Keratinocyte (primary cell): ENCODE measurements around the gene PUM1. TPM values are rescaled to one million over a fixed set of nuclear protein-coding genes. Genes with fewer than 3 reads are reported as not detected.

Experiments
- DNase-seq: peaks from one replicate; pipeline ENCODE4 v3.0.0-alpha.2; 2011; ENCODE audit warnings: low read depth, missing footprints, low spot score
- FAIRE-seq: peaks from 2 replicates; lab custom pipeline; 2011; peaks lifted over from hg19 to GRCh38; lab: Jason Lieb, UNC
- H2AFZ ChIP-seq: 2 replicates; pipeline ENCODE4 v1.6.0; 2012; ENCODE audit warnings: low read length, control low read depth, inconsistent platforms; ENCODE audit not compliant: control insufficient read depth
- H3K27ac ChIP-seq: 2 replicates; pipeline ENCODE4 v1.5.1; 2011; ENCODE audit warnings: low read length; ENCODE audit not compliant: control insufficient read depth, insufficient read depth
- H3K27me3 ChIP-seq: 3 replicates; pipeline ENCODE4 v1.6.0; 2011; ENCODE audit warnings: low read length; ENCODE audit not compliant: control insufficient read depth, insufficient read depth; ENCODE audit errors: extremely low read depth
- H3K36me3 ChIP-seq, 2 experiments: 2 replicates in 1 of 2; 3 replicates in 1 of 2; pipeline ENCODE4 v1.5.1; 2011; ENCODE audit warnings: low read length in 2 of 2, mild to moderate bottlenecking in 1 of 2; ENCODE audit not compliant: control insufficient read depth in 2 of 2, insufficient read depth in 2 of 2; ENCODE audit errors: extremely low read depth in 1 of 2
- H3K4me1 ChIP-seq: 3 replicates; pipeline ENCODE4 v1.5.1; 2011; ENCODE audit warnings: low read length; ENCODE audit not compliant: control insufficient read depth, insufficient read depth; ENCODE audit errors: extremely low read depth
- H3K4me2 ChIP-seq: 3 replicates; pipeline ENCODE4 v1.6.0; 2011; ENCODE audit warnings: low read depth, low read length; ENCODE audit not compliant: control insufficient read depth, insufficient read depth; ENCODE audit errors: extremely low read depth
- H3K4me3 ChIP-seq, 3 experiments: fragments of 200-600 bp in 1 of 3; sonication (generic) in 1 of 3; 2 replicates in 2 of 3; 3 replicates in 1 of 3; pipeline ENCODE4 v1.5.1; 2011 to 2016; ENCODE audit warnings: low read length in 3 of 3, mild to moderate bottlenecking in 3 of 3, control low read depth in 2 of 3, inconsistent platforms in 1 of 3, low read depth in 1 of 3, mixed read lengths in 1 of 3, mixed run types in 1 of 3, moderate library complexity in 1 of 3; ENCODE audit not compliant: control insufficient read depth in 2 of 3, insufficient read depth in 2 of 3; ENCODE audit errors: extremely low read depth in 1 of 3
- H3K79me2 ChIP-seq: 2 replicates; pipeline ENCODE4 v1.6.0; 2012; ENCODE audit warnings: low read length; ENCODE audit not compliant: control insufficient read depth, insufficient read depth
- H3K9ac ChIP-seq: 3 replicates; pipeline ENCODE4 v1.6.0; 2011; ENCODE audit warnings: low read length; ENCODE audit not compliant: control insufficient read depth, insufficient read depth; ENCODE audit errors: extremely low read depth
- H3K9me1 ChIP-seq: 3 replicates; pipeline ENCODE4 v1.6.0; 2011; ENCODE audit warnings: low read length; ENCODE audit not compliant: control insufficient read depth, insufficient read depth; ENCODE audit errors: extremely low read depth
- H3K9me3 ChIP-seq: 2 replicates; pipeline ENCODE4 v1.5.1; 2012; ENCODE audit warnings: low read depth, low read length; ENCODE audit not compliant: control insufficient read depth
- H4K20me1 ChIP-seq: 3 replicates; pipeline ENCODE4 v1.6.0; 2011; ENCODE audit warnings: low read length; ENCODE audit not compliant: control insufficient read depth, insufficient read depth; ENCODE audit errors: extremely low read depth
- EZH2 ChIP-seq: IDR thresholded peaks from one replicate; pipeline ENCODE4 v1.6.1; 2012; ENCODE audit warnings: inconsistent platforms, mild to moderate bottlenecking, low read length, moderate library complexity
- dilution Hi-C: fragments of 300-500 bp; cut with MboI; formaldehyde crosslinking; loops from one replicate; pipeline ENCODE4 v1.7.0; 2020; ENCODE audit warnings: low sequenced_read_pairs; ENCODE audit not compliant: extremely low pct_ligation_motif_present
- polyA plus RNA-seq, 5 experiments: library from polyadenylated mRNA; depleted of rRNA in 3 of 5; stranded (reverse) in 3 of 5; stranded (forward) in 1 of 5; unstranded in 1 of 5; fragments of >200 nt; gene quantifications; 1 replicate in 1 of 5; 2 replicates in 3 of 5; 3 replicates in 1 of 5; pipeline versions ENCODE4 v1.2.1 to v1.2.3, GENCODE V29; 2011 to 2012; ENCODE audit warnings: missing spikeins in 2 of 5, low read depth in 1 of 5, low replicate concordance in 1 of 5
- TF ChIP-seq, protein P1 (sequence below), 3 experiments: IDR thresholded peaks in 1 of 3; conservative IDR thresholded peaks in 1 of 3; optimal IDR thresholded peaks in 1 of 3; 2 replicates in 2 of 3; 3 replicates in 1 of 3; pipeline versions ENCODE3 to v1.5.1; 2011; ENCODE audit warnings: low read length in 3 of 3, mild to moderate bottlenecking in 3 of 3, moderate library complexity in 2 of 3, control low read depth in 1 of 3, inconsistent platforms in 1 of 3; ENCODE audit not compliant: insufficient read depth in 2 of 3; ENCODE audit errors: extremely low read depth in 1 of 3

The PUM1 gene
- polyA plus RNA-seq, 1 donor (not counting 4 experiments of a cell fraction or from before 2014, with no cell fraction given): 68.6 TPM

DNA sequence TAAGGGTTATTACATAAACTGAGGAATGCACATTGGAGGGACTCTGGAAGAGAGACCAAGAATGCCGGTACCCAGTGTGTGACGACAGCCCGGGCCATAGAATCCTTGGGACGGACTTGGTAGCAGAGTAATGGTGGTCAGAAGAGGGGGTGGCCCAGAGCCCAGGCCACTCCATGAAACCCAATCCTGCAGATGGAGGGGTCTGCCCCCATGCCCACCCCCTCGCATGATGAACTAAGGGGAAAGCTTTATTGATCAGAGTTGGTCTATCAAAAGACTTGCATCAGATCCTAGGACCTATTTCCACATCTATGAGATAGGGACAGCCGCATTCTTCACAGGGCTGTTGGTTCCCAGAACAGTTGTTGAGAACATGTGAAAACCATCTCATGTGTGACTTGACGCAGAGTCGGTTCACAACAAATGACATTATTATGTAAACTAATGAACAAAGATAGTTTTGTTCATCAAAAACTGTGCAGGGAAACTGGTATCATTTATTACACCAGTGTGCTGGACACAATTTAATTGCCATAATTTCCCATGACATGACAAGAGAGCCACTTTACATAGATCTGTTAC, 135.5 kb downstream of the PUM1 start:
- peaks cover 10 to 13% of the 10 kb centered on the region in 2 experiments for H3K36me3 ChIP-seq
- H3K9me3 ChIP-seq: no peaks in the 10 kb centered on the region
- TF ChIP-seq, protein P1, sequence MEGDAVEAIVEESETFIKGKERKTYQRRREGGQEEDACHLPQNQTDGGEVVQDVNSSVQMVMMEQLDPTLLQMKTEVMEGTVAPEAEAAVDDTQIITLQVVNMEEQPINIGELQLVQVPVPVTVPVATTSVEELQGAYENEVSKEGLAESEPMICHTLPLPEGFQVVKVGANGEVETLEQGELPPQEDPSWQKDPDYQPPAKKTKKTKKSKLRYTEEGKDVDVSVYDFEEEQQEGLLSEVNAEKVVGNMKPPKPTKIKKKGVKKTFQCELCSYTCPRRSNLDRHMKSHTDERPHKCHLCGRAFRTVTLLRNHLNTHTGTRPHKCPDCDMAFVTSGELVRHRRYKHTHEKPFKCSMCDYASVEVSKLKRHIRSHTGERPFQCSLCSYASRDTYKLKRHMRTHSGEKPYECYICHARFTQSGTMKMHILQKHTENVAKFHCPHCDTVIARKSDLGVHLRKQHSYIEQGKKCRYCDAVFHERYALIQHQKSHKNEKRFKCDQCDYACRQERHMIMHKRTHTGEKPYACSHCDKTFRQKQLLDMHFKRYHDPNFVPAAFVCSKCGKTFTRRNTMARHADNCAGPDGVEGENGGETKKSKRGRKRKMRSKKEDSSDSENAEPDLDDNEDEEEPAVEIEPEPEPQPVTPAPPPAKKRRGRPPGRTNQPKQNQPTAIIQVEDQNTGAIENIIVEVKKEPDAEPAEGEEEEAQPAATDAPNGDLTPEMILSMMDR (optimal IDR thresholded peaks at IDR 0.05 in 1 of 3, IDR thresholded peaks at IDR 0.05 in 1 of 3, conservative IDR thresholded peaks at IDR 0.05 in 1 of 3; ENCODE audit: extremely low read depth in 1 of 3, insufficient read depth in 2 of 3, low read length in 3 of 3): no peak
- TF ChIP-seq EZH2: no peak
- peaks cover 6% of the 10 kb centered on the region for H3K79me2 ChIP-seq
- no peaks in the 10 kb centered on the region for H4K20me1 ChIP-seq
- dilution Hi-C loops: no loop called here
- peaks cover 5% of the 10 kb centered on the region for H3K9me1 ChIP-seq
- no peak overlapping the region for H3K27ac ChIP-seq
- H3K9ac ChIP-seq: no peak overlapping the region
- no peak overlapping the region for H3K4me2 ChIP-seq
- peaks cover 18% of the 10 kb centered on the region for H3K4me1 ChIP-seq
- H2AFZ ChIP-seq: no peak overlapping the region
- DNase-seq: no peak
- H3K4me3 ChIP-seq: no peak overlapping the region
- no peaks in the 10 kb centered on the region for H3K27me3 ChIP-seq
- FAIRE-seq: no peak

GRCh38 chr1:30929135-30929889, 136.2 kb downstream of the PUM1 start:
- Histone ChIP-seq H2AFZ (no peak overlapping the region), H3K9me1 (peaks cover 2% of the 10 kb centered on the region), H3K27ac (no peak overlapping the region), H3K79me2 (peaks cover 6% of the 10 kb centered on the region), H3K9ac (no peak overlapping the region), H3K9me3 (no peaks in the 10 kb centered on the region), H3K4me3 (no peak overlapping the region), H3K4me1 (peaks cover 10% of the 10 kb centered on the region), H3K4me2 (no peak overlapping the region), H3K27me3 (no peaks in the 10 kb centered on the region), H3K36me3 (peaks cover 8 to 12% of the 10 kb centered on the region in 2 experiments), H4K20me1 (no peaks in the 10 kb centered on the region)
- DNase-seq (no peak), FAIRE-seq (peak; percentile 61)
- dilution Hi-C loops: no loop called here
- TF ChIP-seq, protein P1 (optimal IDR thresholded peaks at IDR 0.05 in 1 of 3, IDR thresholded peaks at IDR 0.05 in 1 of 3, conservative IDR thresholded peaks at IDR 0.05 in 1 of 3; ENCODE audit: extremely low read depth in 1 of 3, insufficient read depth in 2 of 3, low read length in 3 of 3): peak; percentile 73 to 87 (median 80)
- TF ChIP-seq EZH2: no peak
